HTERT RPE-1 (cell line): ENCODE data around the gene HIC1.

ENCODE experiments used
- in situ Hi-C: fragments of 300-500 bp; cut with MboI; formaldehyde crosslinking; loops from 4 replicates; pipeline ENCODE4 v1.14.3; 2020; ENCODE audit warnings: low sequenced_read_pairs

HIC1 gene

GRCh38 chr17:2025220-2025621 lies 29.7 kb upstream of the HIC1 start, which contains the start of gene RTN4RL1:
RTN4RL1 (minus strand) TSS chr17:2025334; CDS start chr17:2024865, 469 bp downstream.
- in situ Hi-C loops: no loop called here

- in situ Hi-C loops: no loop called here
Observed at GRCh38 chr17:2025622-2026309, 29.1 kb upstream of the HIC1 start.

GRCh38 chr17:2027528-2028233 lies 27.2 kb upstream of the HIC1 start:
- in situ Hi-C loops: no loop called here

GRCh38 chr17:2028234-2028614 lies 26.7 kb upstream of the HIC1 start:
- in situ Hi-C loops: no loop called here

GRCh38 chr17:2028737-2029136 lies 26.2 kb upstream of the HIC1 start:
- in situ Hi-C loops: no loop called here

- in situ Hi-C loops: no loop called here
Observed at GRCh38 chr17:2029911-2030778, 24.8 kb upstream of the HIC1 start, which contains the start of gene DPH1. DPH1 (plus strand) TSS chr17:2030153; CDS start chr17:2030170, 17 bp downstream.

- in situ Hi-C loops: no loop called here
Observed at GRCh38 chr17:2030779-2031163, 24.1 kb upstream of the HIC1 start.

GRCh38 chr17:2033153-2033552 lies 21.8 kb upstream of the HIC1 start:
- in situ Hi-C loops: no loop called here

- in situ Hi-C loops: no loop called here
Observed at GRCh38 chr17:2034157-2034556, 20.7 kb upstream of the HIC1 start.

- in situ Hi-C loops: no loop called here
Observed at GRCh38 chr17:2034806-2035540, 19.9 kb upstream of the HIC1 start.

- in situ Hi-C loops: no loop called here
Observed at GRCh38 chr17:2035541-2036488, 19.1 kb upstream of the HIC1 start.

GRCh38 chr17:2037155-2037554 lies 17.7 kb upstream of the HIC1 start:
- in situ Hi-C loops: no loop called here

GRCh38 chr17:2040219-2040827 lies 14.6 kb upstream of the HIC1 start:
- in situ Hi-C loops: no loop called here

GRCh38 chr17:2040942-2041560 lies 13.9 kb upstream of the HIC1 start:
- in situ Hi-C loops: no loop called here

- in situ Hi-C loops: no loop called here
Observed at GRCh38 chr17:2041561-2042389, 13.1 kb upstream of the HIC1 start, which contains the start of gene OVCA2. OVCA2 (plus strand) TSS chr17:2042022; CDS start chr17:2042048, 26 bp downstream.

GRCh38 chr17:2042390-2042847 lies 12.5 kb upstream of the HIC1 start:
- in situ Hi-C loops: no loop called here

- in situ Hi-C loops: no loop called here
Observed at GRCh38 chr17:2042933-2043332, 12.0 kb upstream of the HIC1 start.

GRCh38 chr17:2043785-2044184 lies 11.1 kb upstream of the HIC1 start:
- in situ Hi-C loops: no loop called here
